Hematopoietic multipotent progenitor cell treated with erythropoietin and hydrocortisone succinate and interleukin-3 and kit ligand, for 17 days (in vitro differentiated cells): ENCODE measurements around the gene HACD3.
"Not testable (repeated sequence)": the region's sequence is repeated elsewhere in the genome, so short reads cannot be mapped to it uniquely, and the experiment has no call there.

Experiments
- DNase-seq: peaks from one replicate; pipeline ENCODE4 v3.0.0-alpha.2; 2015; ENCODE audit warnings: low spot score

The HACD3 gene

DNA sequence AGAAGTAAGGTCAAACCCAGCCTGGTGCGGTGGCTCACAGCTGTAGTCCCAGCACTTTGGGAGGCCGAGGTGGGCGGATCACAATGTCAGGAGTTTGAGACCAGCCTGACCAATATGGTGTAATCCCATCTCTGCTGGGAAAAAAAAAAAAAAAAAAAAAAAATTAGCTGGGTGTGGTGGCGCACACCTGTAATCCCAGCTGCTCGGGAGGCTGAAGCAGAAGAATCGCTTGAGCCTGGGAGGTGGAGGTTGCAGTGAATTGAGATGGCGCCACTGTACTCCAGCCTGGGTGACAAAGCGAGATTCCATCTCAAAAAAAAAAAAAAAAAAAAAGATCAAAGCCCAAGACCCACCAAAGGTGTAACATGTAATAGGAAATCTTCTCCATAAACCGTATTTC, 19.0 kb downstream of the HACD3 start:
- not testable (repeated sequence) for DNase-seq

DNA sequence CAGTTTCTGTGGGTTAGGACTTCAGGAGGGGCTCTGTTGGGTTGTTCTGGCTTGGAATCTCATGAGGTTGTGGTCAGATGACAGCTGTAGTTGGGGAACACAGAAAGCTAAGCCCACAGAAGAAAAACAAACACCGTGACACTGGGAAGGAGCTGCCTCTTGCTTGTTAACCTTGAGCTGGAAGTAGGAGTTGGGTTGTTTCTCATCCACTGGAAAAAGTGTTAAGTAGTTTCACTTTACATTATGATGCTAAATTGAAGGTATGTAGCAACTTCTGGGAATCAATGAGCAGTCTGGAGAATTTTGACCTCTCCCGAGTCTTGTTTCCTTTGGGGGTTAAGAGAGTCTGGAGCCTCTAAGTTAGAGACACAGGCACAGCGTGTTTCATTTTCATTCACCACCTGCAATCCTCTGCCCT, 20.4 kb downstream of the HACD3 start:
- peak; percentile 24 for DNase-seq

DNA sequence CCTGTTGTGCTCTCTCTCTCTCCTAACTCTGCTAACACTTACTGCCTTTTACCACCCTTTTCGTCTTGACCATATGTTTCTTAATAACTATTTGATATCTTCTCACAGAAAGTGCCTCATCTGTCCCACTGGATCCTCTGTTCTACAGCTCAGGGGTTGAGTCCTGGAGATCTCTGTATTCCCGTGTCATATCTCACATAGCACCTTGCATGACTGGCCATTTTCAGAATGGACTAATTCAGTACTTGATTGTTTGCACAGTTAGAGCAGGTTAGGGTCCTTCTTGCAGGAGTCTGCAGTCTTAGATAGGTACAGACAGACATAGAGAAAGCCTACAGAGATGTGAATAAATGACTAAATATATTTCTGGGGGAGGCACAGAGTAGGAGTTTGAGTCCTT, 20.9 kb downstream of the HACD3 start:
- peak; percentile 49 for DNase-seq

DNA sequence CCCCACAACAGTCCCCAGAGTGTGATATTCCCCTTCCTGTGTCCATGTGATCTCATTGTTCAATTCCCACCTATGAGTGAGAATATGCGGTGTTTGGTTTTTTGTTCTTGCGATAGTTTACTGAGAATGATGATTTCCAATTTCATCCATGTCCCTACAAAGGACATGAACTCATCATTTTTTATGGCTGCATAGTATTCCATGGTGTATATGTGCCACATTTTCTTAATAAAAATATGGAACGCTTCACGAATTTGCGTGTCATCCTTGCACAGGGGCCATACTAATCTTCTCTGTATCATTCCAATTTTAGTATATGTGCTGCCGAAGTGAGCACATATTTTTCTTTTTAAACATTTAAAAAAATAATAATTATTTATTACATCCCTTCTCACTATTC, 22.6 kb downstream of the HACD3 start:
- not testable (repeated sequence) for DNase-seq

DNA sequence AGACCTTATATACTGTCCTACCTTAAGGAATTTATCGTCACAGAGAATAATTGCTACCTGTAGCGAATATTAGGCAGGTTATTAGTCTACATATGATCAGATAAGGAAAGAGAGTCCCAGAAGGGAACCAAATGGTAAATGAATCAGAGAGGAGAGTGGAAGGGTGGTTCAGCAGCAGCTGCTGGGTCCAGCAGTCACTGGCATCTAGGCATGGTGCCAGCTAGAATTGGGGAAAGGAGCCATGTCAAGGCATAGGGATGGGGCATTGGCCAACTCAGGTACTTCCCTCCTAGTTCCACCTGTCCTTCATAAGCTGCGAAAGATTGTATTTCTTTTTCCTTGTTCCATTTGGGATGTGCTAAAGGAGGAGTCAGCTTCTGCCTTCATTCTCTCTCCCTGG, 23.4 kb downstream of the HACD3 start:
- DNase-seq = no peak

DNA sequence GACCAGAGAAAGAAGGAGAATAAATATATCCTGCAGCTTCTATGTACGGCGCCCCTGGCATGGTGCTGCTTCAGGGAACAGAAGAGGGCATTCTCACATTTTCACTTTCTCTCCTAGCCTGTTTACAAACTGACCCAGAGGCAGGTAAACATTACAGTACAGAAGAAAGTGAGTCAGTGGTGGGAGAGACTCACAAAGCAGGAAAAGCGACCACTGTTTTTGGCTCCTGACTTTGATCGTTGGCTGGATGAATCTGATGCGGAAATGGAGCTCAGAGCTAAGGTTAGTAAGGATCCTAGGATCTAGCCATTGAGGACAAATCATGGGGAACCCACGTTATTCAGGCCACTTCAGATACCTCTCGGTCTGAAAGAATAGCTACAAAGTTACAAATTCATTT, 26.4 kb downstream of the HACD3 start:
- no peak for DNase-seq

DNA sequence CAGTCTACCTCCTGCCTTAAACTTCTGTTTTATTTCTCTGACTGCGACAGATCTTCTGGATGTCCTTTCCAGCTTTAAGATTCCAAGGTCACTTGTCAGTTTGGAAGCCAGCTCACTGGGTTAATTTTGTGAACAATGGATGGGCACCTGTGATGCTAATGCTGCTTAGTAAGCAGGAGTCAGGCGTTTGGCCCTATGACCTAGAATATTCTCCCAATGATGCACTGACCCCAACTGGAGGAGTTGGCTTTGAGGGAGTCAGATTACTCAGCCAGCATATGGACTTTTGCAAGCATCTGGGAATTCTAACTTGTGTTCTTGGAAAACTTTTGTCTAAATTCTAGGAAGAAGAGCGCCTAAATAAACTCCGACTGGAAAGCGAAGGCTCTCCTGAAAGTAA, 28.1 kb downstream of the HACD3 start:
- DNase-seq = no peak

DNA sequence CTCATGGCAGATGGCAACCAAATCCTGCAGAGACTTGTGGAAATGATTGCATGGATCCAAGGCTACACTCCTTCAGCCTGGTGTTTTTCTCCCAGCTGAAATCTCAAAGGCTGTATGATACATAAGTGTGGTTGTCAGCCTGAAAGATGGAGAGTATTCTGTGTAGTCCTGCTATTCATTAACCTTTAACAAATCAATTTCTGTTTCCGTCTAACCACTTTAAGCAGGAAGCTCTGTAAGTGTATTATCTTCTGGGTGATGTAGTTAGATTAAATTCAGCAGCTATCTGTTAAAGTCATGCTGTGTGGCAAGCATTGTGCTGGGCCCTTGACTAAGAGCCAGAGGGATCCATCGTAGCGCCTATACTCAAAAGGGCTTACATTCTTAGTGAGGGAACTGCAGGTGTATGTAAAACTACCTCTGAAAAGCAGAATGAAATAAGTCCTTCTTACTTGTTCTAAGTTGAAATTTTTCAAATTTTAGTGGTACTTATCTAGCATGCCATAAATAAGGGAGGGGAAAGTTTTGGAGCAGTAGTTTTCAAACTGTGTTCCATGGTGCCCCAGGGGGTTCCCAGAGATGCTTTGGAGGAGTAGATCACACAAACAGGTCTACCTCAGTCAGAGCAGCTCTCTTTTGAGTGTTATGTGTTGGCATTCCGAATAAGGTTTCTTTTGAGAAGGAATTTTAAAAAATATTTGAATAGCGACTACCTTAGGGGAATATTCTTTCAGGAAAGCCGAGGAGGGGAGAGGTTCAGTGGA, 28.9 kb downstream of the HACD3 start:
- DNase-seq = no peak

DNA sequence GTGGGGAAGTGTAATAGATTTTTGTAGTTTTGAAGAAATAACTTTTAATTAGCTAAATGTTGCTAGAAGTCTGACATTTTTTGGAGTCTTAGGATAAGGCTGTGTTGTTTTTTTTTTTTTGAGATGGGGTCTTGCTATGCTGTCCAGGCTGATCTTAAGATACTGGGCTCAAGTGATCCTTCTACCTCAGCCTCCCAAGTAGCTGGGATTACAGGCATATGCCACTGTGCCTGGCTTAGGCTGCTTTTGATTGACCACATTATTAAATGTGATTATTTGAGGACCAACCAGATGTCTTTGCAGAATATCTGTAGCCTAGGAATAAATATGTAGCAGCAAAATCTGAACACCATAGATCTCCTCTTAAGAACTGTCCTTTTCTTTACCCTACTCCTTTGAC, 29.7 kb downstream of the HACD3 start:
- no peak for DNase-seq

DNA sequence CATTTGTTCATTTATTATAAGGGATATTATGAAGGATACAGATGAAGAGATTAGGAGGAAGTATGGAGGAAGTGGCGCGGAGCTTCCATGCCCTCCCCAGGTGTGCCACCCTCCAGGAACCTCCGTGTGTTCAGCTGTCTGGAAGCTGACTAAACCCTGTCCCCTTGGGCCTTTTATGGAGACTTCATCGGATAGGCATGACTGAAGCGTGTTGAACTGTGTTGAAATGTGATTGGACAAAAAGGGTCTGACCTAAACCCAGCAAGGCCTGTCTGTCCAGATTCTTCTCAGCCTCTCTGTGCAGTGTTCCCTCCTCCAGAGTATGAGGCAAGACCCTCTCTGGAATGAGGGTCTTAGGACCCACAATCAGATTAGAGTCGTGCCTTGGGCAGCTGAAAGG, 31.7 kb downstream of the HACD3 start:
- DNase-seq = no peak

DNA sequence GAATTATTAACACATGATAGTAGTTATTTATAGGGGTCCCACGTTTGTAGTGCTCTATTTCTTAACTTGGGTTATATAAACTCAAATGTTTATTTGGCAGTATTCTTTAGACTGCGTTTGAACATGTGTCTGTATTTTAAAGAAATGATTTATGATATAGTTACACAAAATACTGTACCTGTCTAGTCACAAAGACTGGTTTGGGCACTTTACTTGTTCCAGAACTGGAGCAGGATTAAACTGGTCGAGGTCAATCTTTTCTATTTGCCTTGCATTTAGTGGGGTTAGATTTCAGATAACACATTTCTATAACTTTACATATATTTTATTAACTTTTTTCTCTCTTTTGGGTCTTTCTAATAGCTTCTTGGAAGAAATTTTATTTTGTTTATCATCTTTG, 39.5 kb downstream of the HACD3 start:
- DNase-seq = no peak

DNA sequence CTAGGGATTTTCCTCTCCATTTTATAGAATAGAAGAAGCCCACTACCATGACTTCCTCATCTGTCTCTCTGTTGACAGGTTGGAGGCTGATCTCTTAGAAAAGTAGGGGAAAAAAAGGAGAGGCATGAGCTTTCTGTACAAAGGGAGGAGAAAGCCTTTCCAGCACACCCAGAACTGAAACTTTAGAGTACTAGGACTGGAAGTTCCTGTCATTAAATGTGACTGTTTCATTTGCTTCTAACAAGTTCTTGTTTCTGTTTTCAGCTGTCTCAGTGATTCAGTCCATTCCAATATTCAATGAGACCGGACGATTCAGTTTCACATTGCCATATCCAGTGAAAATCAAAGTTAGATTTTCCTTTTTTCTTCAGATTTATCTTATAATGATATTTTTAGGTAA, 41.7 kb downstream of the HACD3 start:
- DNase-seq = no peak

DNA sequence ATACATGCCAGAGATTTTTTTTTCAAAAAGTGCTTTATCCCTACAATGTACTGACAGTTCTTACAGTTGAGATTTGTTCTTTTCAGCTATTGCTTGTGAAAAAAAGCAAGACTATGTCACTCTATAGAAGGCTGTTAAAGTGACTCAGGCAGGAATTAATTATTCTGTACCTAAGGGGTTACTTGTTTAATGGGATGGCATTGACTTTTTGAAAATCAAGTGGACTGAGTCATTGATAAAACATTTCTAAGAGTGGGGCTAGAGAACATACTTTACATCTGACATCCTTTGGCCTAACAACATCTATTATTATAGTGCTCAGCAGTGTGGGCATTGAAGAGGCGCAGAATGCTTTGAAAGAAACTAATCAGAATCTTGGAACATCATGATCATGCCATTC, 46.4 kb downstream of the HACD3 start:
- no peak for DNase-seq

DNA sequence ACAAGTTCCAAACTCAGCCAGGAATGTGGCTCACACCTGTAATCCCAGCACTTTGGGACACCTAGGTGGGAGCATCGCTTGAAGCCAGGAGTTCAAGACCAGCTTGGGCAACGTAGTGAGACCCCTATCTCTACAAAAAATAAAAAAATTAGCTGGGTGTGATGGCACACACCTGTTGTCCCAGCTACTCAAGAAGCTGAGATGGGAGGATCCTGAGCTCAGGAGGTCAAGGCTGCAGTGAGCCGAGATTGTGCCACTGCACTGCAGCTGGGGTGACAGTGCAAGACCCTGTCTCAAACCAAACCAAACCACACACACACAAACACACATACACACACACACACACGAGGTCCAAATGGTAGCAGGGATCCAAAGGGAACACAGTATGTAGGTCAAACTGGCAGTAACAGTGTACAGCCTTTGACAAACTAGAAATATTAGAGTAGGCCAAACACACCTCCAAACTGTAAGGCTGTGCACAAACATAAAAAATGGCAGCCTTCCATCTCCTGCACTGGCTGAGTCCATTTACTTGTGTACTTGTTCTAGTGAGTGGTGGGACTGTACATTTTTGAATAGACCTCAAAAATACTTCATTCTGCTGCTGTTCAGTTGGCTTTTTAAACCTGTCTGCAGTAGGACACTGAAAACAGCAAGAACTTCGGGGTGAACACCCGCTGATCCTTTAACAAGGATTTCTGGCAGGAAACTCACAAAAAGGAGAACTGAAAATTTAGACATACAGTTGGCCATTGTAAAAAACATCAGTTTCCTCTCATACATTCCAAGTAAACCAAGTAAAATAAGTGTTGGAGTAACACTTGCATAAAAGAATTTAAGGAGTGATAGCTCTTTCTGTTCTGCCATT, 47.1 kb downstream of the HACD3 start:
- DNase-seq = no peak

DNA sequence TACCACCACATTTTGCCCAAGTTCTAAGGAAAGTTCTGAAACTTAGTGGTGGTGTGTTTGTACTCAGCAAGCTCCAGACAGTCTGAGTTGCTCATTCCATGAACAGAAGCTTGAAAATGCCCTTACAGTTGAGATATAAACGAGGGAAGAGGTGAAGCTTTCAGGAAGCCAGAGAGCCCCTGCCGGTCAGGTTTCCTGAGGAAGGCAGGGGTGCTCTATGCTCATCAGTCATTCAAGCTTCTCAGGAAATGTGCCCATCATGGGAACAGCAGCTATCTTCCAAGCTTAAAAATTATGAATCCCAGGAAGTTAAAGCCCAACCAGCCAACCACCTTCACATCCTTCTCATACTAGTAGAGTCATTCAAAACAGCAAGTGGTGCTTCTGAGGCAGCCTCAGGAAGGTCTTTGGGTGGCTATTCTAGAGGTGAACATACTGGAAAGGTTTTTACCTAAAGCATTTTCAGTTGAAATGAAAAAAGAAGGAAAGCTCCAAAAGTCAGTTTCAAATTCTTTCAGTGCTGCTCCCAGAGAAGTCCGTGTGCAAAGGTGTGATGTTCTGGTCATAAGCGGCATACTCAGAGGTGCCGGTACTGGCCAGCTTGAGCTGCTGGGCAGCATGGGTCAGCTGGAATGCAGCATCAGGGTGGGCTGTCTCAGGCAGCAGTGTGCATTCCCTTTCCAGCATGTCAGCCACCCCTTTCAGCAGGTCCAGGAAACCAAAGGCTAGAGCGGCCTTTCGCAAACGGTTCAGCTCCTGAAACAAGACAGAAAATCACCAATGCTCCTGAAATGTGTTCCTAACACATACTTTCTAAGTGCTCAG, 48.9 kb downstream of the HACD3 start:
- no peak for DNase-seq

DNA sequence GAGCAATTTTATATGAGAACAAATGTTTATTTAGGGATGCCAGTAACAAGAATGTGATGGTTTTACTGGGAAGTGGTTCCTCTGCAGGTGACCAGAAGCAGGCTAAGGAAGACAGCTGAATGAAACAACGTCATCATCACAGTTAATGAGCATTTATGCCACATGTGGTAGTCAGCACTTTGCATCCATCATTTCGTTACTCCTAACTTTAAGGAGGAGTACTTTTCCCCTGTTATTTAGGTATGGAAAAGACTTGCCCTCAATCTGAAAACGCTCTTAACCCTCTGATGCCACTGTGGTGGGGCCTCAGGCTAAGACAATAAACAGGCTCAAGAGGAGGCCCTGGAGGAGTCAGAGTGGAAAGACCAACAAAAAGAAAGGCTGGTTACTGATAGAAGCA, 49.5 kb downstream of the HACD3 start:
- DNase-seq = no peak

DNA sequence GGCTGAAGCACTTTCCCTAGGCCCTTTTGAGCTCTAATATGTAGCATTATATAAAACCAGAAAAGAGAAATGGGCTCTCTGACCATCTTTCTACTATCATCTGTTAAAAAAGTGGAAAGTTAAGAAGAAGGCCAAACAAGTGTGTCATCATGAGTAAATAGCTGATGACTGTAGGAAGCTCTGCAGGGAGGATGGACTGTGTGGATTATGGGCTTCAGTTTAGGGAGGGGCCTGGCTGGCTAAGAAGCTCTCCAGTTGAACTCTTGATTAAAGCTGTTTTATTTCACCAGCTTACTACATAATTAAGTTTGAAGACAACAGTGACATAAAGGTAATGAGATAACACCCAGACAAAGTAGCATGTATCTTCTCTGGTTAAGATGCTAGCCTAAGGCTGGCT, 50.0 kb downstream of the HACD3 start:
- no peak for DNase-seq

DNA sequence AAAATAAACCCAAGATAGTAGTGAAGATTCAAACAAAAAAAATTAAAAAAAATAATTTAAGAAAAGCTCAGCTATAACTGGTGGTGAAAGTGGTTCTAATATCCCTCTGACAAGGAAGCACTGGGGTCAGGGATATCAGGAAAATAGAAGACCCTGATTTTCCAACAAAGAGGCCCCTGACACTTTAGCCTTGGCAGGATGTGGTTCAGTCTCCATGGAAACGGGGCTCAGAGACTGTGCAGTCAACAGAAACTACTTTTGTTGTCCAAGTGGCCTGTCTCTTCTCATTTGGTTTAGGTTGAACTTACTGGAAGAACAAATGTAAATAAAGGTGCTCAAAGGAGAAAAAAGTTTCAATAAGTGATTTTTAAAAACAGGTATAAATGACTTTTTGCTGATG, 53.4 kb downstream of the HACD3 start:
- no peak for DNase-seq

DNA sequence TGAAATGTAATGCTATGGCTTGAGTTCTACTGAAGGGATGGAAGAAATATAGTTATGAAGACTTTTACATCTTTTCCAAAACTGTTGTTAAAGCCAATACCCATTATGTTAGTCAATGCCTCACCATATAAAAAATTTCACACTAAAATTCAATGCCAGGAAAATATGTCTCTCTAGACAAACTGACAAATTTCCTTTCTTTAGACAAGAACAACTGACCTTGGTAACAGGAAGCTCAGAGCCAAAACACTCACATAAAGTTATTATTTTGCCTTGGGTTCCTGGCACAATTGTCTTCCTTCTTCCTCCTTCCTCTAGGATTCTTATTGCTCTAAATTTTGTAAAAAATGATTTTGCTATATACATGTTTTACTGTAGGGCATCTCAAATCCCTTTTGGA, 54.0 kb downstream of the HACD3 start:
- DNase-seq = no peak

DNA sequence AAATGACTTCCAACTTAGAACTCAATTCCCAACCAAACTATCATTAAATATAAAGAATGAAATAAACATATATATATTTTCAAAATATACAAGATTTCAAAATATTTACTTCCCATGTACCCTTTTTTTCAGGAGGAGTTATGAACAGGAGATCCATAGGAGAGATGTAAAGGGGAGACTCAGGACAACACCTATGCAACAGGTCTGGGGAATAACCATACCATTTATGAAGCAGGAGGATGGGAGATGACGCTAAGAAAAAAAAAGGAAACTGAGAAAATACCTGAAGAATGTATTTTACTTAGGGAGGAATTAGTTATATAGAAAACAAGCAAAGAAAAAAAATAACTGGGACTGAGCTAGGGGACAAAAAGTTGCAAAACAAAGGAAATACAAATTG, 56.8 kb downstream of the HACD3 start:
- DNase-seq = no peak

DNA sequence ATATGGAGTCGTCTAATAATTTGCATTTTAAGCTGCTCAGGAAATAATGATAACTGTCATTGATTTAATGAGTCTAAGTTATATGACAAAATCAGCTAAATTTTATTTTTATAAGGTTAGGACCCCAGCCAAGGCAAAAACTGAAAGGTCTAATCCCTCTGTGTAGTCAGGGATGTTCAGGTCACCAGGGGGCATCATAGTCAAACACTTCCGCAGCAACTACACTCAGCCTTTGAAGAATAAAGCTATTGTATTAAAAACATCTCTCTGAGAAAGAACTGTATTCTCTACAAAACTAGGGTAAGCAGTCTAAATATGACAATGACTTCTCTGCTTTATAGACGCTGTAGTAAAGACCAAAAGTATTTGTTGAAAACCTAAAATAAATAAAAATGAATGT, 65.7 kb downstream of the HACD3 start:
- DNase-seq = peak; percentile 24

DNA sequence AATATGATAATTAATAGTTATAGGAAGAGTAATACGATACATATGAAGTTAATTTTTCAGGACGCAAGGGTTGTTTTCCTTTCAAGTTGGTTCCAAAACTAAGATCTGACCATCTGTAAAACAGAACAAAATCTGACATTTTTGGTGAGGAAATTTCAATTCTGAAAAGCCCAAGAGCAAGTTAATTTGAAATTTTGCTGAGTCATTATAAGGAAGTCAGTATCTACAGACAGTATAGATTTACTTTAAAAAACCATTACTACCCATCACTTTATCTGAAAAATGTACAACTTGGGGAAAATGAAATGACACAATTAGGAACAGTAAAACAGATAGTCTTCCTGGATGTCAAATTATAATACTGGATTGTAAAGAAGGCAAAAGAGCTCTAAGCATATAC, 68.2 kb downstream of the HACD3 start:
- no peak for DNase-seq

DNA sequence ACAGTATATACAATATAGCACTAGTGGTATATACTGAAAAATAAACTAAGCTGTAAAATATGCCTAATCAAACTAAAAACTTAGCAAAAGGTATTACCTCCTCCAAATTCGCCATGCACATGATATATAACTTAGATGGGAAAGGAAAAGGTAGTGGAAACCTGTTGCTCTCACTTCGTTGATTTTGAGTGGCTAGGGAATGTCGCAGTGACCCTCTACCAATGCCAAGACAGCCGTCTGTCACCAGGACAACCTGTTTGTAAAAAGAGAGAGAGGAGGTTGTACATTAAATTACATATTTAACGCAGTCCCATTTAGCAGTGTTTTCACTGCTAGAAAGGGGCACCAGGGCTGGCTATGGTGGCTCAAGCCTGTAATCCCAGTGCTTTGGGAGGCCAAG, 69.4 kb downstream of the HACD3 start:
- no peak for DNase-seq
